CD4-positive, alpha-beta T cell treated with Interleukin-15 for 1 hour (primary cell): ENCODE results near the gene FKRP.
A peak's percentile ranks its signal among the peaks of the same experiment; 100 is the strongest.
"Not testable (repeated sequence)": the region's sequence is repeated elsewhere in the genome, so short reads cannot be mapped to it uniquely, and the experiment has no call there.

Experiments used
- DNase-seq: peaks from one replicate; pipeline ENCODE4 v3.0.0-alpha.2; 2020

Gene FKRP

GRCh38 chr19:46759817-46760333 lies 14.0 kb downstream of the FKRP start:
- DNase-seq, result no peak

GRCh38 chr19:46760363-46760762 lies 14.5 kb downstream of the FKRP start:
- no peak for DNase-seq

- DNase-seq, result not testable (repeated sequence)
Observed at GRCh38 chr19:46760897-46761296, 15.0 kb downstream of the FKRP start.

- DNase-seq, result no peak
Observed at GRCh38 chr19:46761418-46761831, 15.6 kb downstream of the FKRP start.

- no peak for DNase-seq
Observed at GRCh38 chr19:46762245-46762890, 16.5 kb downstream of the FKRP start.

GRCh38 chr19:46764817-46765291 lies 19.0 kb downstream of the FKRP start:
- DNase-seq, result no peak

GRCh38 chr19:46766569-46767317 lies 20.9 kb downstream of the FKRP start:
- peak; percentile 58 for DNase-seq

- DNase-seq, result not testable (repeated sequence)
Observed at GRCh38 chr19:46768746-46769145, 22.9 kb downstream of the FKRP start.

- no peak for DNase-seq
Observed at GRCh38 chr19:46772170-46773017, 26.5 kb downstream of the FKRP start.

GRCh38 chr19:46773018-46773399 lies 27.2 kb downstream of the FKRP start:
- no peak for DNase-seq

- DNase-seq, result no peak
Observed at GRCh38 chr19:46775642-46776258, 29.9 kb downstream of the FKRP start.

- DNase-seq, result no peak
Observed at GRCh38 chr19:46776927-46777911, 31.4 kb downstream of the FKRP start.

- DNase-seq, result not testable (repeated sequence)
Observed at GRCh38 chr19:46777956-46778645, 32.2 kb downstream of the FKRP start.

- DNase-seq, result no peak
Observed at GRCh38 chr19:46782355-46783019, 36.6 kb downstream of the FKRP start.

- DNase-seq, result no peak
Observed at GRCh38 chr19:46783670-46784069, 37.8 kb downstream of the FKRP start.

- peak; percentile 57 for DNase-seq
Observed at GRCh38 chr19:46784262-46785053, 38.6 kb downstream of the FKRP start.

- no peak for DNase-seq
Observed at GRCh38 chr19:46785054-46785979, 39.5 kb downstream of the FKRP start.

GRCh38 chr19:46785980-46786235 lies 40.1 kb downstream of the FKRP start:
- DNase-seq, result no peak
